ENCODE data around the gene RBM43.

Gene RBM43

DNA sequence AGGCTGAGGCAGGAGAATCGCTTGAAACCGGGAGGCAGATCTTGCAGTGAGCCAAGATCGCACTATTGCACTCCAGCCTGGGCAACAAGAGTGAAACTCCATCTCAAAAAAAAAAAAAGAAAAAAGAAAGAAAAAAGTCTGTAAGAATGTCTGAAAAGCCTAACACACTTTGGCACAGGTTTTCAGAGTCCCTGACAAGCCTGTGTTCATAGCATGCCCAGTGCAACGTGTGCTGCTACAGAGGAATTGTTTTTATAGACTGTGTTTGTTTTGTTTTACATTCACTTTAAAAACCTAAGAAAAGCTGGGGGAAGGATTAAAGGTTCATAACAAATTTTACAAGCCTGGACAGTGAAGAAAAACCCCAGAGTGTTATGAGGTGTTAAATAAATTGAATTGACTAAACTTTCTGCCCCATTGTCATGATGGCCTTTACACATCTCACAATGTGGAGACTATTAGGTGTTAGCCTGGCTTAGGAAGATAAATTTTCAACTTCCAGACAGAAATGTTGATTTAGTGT is 55.2 kb downstream of the RBM43 start:
- H3K27ac ChIP-seq, result no peak overlapping the region
- H3K4me3 ChIP-seq (IDR thresholded peaks at IDR 0.05; ENCODE audit: insufficient read depth, low read depth, low read length), result no peak overlapping the region
- no peaks in the 10 kb centered on the region for H3K27me3 ChIP-seq (ENCODE audit: insufficient read depth, low read depth)
- H4K20me1 ChIP-seq (ENCODE audit: insufficient read depth), result no peaks in the 10 kb centered on the region
- H3K79me2 ChIP-seq (ENCODE audit: insufficient read depth, low read depth), result no peaks in the 10 kb centered on the region
- no peak overlapping the region for H2AFZ ChIP-seq (ENCODE audit: low read depth)
- H3K4me2 ChIP-seq, result no peak overlapping the region
- TF ChIP-seq, protein P1, sequence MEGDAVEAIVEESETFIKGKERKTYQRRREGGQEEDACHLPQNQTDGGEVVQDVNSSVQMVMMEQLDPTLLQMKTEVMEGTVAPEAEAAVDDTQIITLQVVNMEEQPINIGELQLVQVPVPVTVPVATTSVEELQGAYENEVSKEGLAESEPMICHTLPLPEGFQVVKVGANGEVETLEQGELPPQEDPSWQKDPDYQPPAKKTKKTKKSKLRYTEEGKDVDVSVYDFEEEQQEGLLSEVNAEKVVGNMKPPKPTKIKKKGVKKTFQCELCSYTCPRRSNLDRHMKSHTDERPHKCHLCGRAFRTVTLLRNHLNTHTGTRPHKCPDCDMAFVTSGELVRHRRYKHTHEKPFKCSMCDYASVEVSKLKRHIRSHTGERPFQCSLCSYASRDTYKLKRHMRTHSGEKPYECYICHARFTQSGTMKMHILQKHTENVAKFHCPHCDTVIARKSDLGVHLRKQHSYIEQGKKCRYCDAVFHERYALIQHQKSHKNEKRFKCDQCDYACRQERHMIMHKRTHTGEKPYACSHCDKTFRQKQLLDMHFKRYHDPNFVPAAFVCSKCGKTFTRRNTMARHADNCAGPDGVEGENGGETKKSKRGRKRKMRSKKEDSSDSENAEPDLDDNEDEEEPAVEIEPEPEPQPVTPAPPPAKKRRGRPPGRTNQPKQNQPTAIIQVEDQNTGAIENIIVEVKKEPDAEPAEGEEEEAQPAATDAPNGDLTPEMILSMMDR (conservative IDR thresholded peaks at IDR 0.05; ENCODE audit: low read depth, low read length), result no peak
- no peak overlapping the region for H3K9ac ChIP-seq
- no peaks in the 10 kb centered on the region for H3K36me3 ChIP-seq (ENCODE audit: insufficient read depth)
- no peaks in the 10 kb centered on the region for H3K4me1 ChIP-seq (ENCODE audit: low read depth, poor library complexity, severe bottlenecking)

DNA sequence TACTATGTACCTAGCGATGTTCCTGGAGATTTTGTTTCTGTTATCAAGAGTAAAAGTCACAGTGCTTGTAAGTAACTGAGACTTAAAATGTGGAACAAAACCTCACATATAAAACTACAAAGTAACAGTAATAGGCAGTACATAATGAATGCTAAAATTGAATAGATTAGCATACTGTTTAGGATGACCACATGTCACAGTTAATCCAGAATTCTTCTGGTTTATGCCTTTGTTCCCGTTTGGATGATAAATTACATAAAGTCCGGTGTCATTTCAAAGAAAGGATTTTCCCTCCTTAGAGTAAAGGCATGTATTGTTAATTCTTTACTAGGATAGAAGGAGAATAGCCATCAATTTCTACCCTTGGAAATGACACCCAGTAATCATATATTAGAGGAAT is 56.1 kb downstream of the RBM43 start:
- H3K36me3 ChIP-seq (ENCODE audit: insufficient read depth), result no peaks in the 10 kb centered on the region
- H3K9ac ChIP-seq, result no peak overlapping the region
- no peak overlapping the region for H3K4me3 ChIP-seq (IDR thresholded peaks at IDR 0.05; ENCODE audit: insufficient read depth, low read depth, low read length)
- no peaks in the 10 kb centered on the region for H3K79me2 ChIP-seq (ENCODE audit: insufficient read depth, low read depth)
- no peaks in the 10 kb centered on the region for H4K20me1 ChIP-seq (ENCODE audit: insufficient read depth)
- TF ChIP-seq, protein P1 (conservative IDR thresholded peaks at IDR 0.05; ENCODE audit: low read depth, low read length), result no peak
- H3K27ac ChIP-seq, result no peak overlapping the region
- H2AFZ ChIP-seq (ENCODE audit: low read depth), result no peak overlapping the region
- no peak overlapping the region for H3K4me2 ChIP-seq
- H3K27me3 ChIP-seq (ENCODE audit: insufficient read depth, low read depth), result no peaks in the 10 kb centered on the region
- H3K4me1 ChIP-seq (ENCODE audit: low read depth, poor library complexity, severe bottlenecking), result no peaks in the 10 kb centered on the region

DNA sequence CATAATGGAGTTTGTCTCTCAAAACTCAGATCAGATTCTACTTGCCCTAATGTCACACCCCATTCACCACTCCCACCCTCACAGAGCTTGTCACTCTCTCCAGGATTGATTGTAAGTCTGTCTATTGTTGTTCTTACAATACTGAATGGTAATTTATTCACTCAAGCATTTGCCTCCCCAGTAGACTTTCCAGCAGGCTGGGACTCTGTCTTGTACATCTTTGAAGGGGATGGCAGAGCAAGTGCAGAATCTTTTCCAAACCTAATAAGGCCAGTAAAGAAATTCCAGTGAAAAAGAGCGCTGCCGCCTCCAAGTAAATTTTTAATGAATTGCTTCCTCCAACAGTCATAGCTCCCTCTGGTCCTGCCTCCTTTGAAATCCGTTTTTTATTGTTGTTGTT is 56.9 kb downstream of the RBM43 start:
- no peaks in the 10 kb centered on the region for H3K79me2 ChIP-seq (ENCODE audit: insufficient read depth, low read depth)
- H3K4me2 ChIP-seq, result no peak overlapping the region
- H3K4me3 ChIP-seq (IDR thresholded peaks at IDR 0.05; ENCODE audit: insufficient read depth, low read depth, low read length), result no peak overlapping the region
- no peaks in the 10 kb centered on the region for H3K27me3 ChIP-seq (ENCODE audit: insufficient read depth, low read depth)
- no peaks in the 10 kb centered on the region for H4K20me1 ChIP-seq (ENCODE audit: insufficient read depth)
- no peak overlapping the region for H3K9ac ChIP-seq
- no peak overlapping the region for H3K27ac ChIP-seq
- H3K36me3 ChIP-seq (ENCODE audit: insufficient read depth), result no peaks in the 10 kb centered on the region
- no peaks in the 10 kb centered on the region for H3K4me1 ChIP-seq (ENCODE audit: low read depth, poor library complexity, severe bottlenecking)
- H2AFZ ChIP-seq (ENCODE audit: low read depth), result no peak overlapping the region
- TF ChIP-seq, protein P1 (conservative IDR thresholded peaks at IDR 0.05; ENCODE audit: low read depth, low read length), result no peak

DNA sequence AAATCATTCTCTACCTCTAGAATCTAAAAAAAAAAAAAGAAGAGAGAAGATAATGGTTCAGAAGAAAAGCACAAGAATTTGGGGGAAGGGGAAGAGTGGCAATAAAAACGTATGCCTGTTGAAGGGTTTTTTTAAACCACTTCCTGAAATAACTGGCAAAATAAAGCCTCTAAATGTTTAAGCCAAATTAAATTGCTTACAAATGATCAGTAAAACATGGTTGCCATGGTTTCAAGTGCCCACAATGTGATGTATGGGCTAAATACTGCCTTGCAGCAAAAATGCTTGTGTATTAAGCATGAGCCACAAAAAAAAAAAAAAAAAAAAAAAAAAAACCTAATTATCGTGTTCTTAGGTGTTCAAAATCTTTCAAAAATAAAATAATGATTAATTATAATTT is 60.8 kb downstream of the RBM43 start:
- Histone ChIP-seq H2AFZ (ENCODE audit: low read depth) (no peak overlapping the region), H3K9ac (no peak overlapping the region), H3K79me2 (ENCODE audit: insufficient read depth, low read depth) (no peaks in the 10 kb centered on the region), H3K4me3 (IDR thresholded peaks at IDR 0.05; ENCODE audit: insufficient read depth, low read depth, low read length) (no peak overlapping the region), H3K27ac (no peak overlapping the region), H3K27me3 (ENCODE audit: insufficient read depth, low read depth) (no peaks in the 10 kb centered on the region), H4K20me1 (ENCODE audit: insufficient read depth) (no peaks in the 10 kb centered on the region), H3K4me2 (no peak overlapping the region), H3K36me3 (ENCODE audit: insufficient read depth) (no peaks in the 10 kb centered on the region), H3K4me1 (ENCODE audit: low read depth, poor library complexity, severe bottlenecking) (peaks cover 19% of the 10 kb centered on the region)
- TF ChIP-seq, protein P1 (conservative IDR thresholded peaks at IDR 0.05; ENCODE audit: low read depth, low read length), result no peak
